GM21360 (cell line): ENCODE data around the gene VN1R4.
"Not testable (repeated sequence)": the region's sequence is repeated elsewhere in the genome, so short reads cannot be mapped to it uniquely, and the experiment has no call there.

Experiments
- ATAC-seq: cut with Tn5 transposase; IDR thresholded peaks from one replicate; pipeline ENCODE4 v1.9.1; 2021; ENCODE audit warnings: mild to moderate bottlenecking, moderate library complexity; ENCODE audit not compliant: unreplicated experiment

Gene VN1R4, protein sequence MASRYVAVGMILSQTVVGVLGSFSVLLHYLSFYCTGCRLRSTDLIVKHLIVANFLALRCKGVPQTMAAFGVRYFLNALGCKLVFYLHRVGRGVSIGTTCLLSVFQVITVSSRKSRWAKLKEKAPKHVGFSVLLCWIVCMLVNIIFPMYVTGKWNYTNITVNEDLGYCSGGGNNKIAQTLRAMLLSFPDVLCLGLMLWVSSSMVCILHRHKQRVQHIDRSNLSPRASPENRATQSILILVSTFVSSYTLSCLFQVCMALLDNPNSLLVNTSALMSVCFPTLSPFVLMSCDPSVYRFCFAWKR

DNA sequence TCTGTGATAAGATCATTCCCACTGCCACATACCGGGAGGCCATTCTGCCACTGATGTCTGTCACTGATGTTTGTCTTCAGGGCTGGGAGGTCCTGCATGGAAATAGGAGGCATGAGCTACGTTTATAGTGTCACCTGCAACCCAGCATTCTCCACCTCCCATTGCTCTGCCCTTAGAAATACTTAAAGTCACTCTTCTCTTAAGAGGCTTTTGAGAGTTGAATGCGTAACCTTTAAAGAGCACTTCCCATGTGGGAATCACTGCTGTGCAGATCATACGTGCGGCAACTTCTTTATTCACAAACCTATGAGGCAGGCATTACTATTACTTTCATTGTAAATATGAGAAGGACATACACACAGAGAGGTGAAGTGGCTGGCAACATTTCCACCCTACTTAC lies at the start of gene VN1R4:
VN1R4 (minus strand) TSS at position 101 of the 400 bp plus-strand sequence; CDS start at position 43, 58 bp downstream.
- ATAC-seq = not testable (repeated sequence)

DNA sequence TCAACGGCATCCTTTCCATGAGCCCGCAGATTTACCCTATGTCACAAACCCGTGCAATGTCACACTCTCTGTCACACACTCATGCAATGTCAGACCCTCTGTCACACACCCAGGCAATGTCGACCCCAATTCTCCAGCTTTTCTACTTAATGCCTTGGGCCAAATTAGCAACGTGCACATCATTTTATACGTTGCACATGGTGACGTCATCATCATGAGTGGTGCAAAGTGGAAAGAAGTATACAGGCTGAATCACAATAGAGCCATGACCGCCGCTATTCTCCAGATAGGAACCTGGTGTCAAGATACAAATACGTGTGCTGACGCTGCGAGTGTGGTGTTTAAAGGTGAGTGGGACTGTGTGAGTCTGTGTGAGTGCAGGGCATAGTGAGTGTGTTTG lies 44.4 kb upstream of the VN1R4 start:
- no peak for ATAC-seq

DNA sequence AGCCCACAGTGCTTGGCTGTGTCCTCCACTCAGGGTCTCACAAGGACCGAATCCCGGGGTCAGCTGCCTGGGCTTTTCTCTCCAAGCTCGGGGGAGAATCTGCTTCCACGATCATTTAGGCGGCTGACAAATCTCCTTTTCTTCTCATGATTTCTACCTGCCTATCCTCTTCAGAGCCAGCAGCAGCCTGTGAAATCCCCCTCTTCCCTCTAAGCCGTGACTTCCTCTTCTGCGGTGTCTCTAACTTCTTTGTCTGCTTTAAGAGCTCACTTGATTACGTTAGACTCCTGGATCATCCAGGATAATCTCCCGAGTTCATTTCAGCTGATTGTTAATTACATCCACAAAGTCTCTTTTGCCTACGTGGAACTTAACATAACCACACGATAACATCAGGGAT lies 43.5 kb upstream of the VN1R4 start:
- ATAC-seq = no peak

DNA sequence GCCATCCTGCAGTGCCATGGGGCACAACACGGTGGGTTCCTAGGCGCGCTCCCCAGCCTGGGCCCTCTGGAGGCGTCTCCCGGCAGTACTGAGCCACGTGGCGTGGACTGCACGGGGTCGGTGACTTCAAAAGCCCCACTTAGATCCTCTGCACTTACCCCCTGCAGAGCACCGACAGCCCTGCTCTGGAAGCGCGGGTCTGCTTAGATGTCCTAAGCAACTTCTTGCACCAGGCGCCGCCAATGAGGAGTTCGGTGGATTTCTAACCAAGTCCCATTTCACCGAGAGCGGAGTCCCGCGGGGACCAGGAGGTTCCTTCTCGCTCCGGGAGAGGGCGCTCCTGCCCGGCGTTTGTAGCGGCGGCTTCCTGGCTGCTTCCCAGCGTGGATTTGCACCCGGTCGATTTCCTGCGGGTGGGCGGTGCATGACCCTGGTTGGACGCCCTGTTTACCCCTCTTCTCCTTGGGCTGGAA lies 40.9 kb upstream of the VN1R4 start:
- no peak for ATAC-seq

DNA sequence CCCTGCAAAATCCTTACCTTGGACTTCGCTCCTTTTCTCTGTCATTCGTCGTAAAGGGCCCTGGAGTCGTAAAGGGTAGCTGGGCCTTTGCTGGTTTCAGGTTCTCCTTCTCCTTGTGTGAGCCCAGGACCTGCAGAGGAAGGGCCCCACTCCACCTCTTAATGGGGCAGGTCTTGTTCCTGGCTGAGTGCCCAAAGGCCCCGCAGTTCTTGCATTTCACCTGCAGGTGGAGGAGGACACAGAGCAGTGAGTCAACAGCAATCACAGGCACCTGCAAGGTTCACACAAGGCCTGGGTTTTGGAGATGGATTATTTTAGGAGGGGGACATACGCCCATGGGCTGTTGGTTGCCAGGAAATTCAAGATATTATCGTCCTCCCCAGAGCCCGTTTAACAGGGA lies 33.8 kb upstream of the VN1R4 start:
- ATAC-seq = not testable (repeated sequence)

DNA sequence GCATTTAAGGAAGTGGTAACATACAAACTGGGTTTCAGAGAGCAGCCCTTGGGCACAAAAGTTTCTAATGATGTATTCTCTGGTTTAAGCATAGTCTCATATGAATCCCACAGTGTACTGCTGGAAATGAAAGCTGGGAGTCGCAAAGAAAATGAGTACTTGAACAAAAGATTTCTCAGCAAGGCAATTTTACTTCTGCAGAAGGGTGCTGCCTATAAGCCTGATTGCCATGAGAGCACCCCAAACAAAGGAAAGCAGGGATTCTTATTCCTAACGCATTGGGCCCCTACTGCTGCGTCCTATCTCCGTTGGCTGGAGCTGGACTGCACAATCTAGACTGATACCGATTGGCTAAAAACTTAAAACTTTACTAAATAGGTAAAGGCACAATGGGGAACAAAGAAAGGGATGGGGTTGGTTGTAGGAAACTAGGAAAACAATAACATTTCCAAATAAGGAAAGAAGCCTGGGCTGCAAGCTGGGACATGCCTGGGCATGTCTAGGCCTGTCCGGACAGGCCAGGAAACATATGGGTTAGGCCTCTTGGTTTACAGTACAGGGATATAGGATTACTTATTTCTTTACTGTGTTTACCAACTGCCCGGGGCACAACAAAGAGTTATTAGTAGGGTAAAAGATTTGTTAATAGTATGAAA lies 27.4 kb upstream of the VN1R4 start:
- no peak for ATAC-seq

DNA sequence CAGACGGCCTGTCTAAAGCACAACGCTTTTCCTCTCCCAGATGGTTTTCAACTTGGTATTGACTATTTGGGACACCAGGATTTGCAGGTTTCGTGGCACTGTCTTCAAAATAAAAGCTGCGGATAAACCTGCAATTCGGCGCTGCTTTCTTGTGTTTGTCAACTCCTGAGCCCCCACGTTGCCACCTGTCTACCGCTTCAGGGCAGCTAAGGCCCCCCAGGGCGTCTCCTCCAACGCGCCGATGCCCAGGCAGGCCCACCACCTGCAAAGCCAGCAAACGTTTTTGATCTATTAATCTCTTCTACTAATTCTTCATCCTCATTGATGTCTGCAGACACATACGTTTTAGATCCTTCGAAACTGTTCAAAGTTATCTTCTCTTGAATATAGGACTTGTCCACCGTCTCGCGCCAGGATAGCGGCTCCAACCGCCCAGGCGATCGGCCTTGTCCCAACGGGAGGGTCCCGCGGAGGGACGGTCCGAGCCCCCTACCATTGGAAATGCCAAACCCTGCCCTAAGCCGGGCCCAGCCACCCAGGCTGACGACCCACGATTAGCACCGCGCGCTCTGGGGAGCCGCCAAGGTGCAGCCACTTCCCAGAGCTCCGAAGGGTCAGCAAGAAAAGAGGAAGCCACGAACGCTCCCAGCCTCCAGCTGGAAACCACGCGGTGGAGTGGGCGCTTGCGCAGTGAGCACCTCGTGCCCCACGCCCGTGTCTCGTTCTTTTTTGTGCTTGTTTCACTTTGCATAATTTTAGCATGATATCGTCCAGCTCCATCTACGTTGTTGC lies 23.4 kb upstream of the VN1R4 start:
- no peak for ATAC-seq

DNA sequence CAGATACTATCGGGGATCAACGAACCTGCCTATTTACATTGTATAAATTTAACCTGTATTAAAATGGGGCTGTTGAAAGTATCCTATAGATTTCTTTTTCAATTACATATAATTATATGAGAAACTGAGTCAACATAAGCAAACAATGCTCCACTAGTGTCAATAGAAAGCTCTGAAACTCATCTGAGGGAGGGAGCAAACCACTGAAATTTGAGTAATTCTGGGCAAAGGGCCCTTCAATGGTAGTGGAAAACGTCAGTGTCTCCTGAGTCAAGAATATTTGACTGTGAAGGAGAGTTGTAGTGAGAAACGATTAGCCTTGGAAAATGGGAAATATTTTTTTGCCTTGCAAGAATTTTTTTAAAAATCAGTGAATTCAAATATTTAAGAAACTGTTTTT lies 17.6 kb upstream of the VN1R4 start:
- no peak for ATAC-seq

DNA sequence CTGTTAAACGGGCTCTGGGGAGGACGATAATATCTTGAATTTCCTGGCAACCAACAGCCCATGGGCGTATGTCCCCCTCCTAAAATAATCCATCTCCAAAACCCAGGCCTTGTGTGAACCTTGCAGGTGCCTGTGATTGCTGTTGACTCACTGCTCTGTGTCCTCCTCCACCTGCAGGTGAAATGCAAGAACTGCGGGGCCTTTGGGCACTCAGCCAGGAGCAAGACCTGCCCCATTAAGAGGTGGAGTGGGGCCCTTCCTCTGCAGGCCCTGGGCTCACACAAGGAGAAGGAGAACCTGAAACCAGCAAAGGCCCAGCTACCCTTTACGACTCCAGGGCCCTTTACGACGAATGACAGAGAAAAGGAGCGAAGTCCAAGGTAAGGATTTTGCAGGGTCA lies 14.4 kb upstream of the VN1R4 start:
- not testable (repeated sequence) for ATAC-seq

DNA sequence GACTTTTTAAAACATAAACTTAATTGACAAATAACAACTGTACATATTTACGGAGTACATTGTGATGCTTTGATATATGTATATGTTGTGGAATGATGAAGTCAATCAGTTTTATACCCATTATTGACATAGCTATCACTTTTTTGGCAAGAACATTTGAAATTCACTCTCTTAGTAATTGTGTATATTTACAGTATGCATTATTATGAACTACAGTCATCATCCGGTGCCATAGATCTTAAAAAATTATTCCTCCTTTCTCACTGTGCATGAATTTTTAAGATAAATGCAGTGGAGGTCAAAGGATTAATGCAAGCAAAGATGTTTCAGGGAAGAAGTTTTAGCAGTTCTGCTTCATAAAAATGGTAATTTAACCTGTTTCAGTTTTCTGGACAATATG lies 8.0 kb upstream of the VN1R4 start:
- ATAC-seq = no peak

DNA sequence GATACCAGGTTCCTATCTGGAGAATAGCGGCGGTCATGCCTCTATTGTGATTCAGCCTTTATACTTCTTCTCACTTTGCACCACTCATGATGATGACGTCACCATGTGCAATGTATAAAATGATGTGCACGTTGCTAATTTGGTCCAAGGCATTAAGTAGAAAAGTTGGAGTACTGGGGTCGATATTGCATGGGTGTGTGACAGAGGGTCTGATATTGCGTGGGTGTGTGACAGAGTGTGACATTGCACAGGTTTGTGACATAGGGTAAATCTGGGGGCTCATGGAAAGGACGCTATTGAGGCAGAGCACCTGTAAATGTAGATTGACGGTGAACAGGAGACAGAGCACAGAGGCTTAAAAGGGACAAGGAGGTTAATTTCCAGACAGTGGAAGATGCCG lies 4.5 kb upstream of the VN1R4 start:
- ATAC-seq = no peak

DNA sequence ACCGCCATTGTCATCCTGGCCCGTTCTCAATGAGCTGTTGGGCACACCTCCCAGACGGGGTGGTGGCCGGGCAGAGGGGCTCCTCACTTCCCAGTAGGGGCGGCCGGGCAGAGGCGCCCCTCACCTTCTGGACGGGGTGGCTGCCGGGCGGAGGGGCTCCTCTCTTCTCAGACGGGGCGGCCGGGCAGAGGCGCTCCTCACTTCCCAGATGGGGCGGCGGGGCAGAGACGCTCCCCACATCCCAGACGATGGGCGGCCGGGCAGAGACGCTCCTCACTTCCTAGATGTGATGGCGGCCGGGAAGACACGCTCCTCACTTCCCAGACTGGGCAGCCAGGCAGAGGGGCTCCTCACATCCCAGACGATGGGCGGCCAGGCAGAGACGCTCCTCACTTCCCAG lies 2.3 kb upstream of the VN1R4 start:
- ATAC-seq = not testable (repeated sequence)

DNA sequence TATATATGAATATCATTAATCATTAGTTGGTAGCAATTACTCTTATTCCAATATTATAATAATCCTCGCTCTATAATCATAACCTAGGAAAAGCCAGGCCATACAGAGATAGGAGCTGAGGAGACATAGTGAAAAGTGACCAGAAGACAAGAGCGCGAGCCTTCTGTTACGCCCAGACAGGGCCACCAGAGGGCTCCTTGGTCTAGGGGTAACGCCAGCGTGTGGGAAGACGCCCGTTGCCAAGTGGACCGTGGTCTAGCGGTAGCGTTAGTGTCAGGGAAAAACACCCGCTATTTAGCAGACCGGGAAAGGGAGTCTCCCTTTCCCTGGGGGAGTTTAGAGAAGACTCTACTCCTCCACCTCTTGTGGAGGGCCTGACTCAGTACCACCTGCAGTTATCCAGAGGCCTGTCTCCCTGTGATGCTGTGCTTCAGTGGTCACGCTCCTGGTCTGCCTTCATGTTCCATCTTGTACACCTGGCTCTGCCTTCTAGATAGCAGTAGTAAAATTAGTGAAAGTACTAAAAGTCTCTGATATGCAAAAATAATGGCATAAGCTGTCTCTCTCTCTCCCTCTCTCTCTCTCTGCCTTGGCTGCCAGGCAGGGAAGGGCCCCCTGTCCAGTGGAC lies 9.7 kb downstream of the VN1R4 start, which contains the start of gene VN1R2:
VN1R2 (plus strand) TSS at position 578 of the 628 bp plus-strand sequence. CDS start 84 bp downstream, outside the sequence.
- not testable (repeated sequence) for ATAC-seq

DNA sequence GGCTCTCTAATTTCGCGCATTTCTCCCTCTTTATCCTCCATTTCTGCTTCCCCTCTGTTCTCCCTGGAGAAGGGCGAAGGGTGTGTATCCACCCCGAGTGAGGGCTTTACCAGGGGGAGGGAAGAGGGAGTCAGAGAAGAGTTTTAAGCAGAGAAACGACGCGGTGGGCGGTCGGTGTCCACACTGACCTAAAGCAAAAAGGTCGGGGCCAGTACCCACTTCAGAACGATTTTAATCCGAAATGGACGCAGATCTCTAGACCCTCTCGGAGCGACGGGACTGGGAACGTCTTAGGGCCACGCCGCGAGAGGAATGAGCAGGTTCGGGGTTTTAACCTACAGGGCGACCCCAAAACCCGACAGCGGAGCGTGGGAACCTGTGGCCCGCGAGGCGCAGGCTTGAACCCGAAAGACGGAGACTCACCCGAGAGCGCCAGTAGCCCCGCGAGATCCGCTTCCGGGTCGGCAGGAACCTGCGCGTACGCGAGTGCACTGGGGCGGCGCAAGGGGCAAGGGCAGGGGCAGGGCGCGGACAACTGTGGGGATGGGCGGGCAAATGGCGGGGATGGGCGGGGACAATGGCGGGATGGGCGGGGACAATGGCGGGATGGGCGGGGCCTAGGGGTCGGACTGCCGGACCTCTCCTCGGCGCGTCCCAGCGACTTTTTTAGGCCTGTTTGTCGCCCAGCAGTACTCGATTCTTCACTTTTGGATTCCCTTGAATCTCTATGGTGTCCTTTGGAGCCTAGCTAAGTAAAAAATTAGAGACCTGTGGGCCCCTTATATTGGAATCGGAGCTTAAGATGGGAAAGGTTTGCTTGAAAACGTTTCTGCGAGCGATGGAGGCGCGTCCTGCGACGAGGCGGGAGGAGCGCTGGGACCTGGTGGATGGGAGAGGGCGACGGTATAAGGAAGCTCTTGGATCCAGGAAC lies 12.8 kb downstream of the VN1R4 start, which contains the start of gene ZNF677:
ZNF677 (minus strand) TSS at position 463 of the 931 bp plus-strand sequence. CDS start 3,323 bp downstream, outside the sequence.
- ATAC-seq = no peak

DNA sequence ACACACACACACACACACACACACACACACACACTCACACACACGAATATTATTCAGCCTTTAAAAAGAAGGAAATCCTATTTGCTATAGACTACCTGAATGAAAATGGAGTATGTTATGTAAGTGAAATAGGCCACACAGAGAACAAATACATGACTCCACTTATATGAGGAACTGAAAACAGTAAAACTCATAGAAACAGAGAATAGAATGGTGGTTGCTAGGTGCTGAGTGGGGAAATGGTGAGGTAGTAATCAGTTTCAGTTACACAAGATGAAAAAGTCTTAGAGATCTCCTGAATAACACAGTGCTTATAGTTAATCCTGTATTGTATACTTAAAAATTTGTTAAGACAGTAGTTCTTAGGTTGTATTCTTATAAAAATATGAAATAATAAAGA lies 21.0 kb downstream of the VN1R4 start:
- no peak for ATAC-seq

DNA sequence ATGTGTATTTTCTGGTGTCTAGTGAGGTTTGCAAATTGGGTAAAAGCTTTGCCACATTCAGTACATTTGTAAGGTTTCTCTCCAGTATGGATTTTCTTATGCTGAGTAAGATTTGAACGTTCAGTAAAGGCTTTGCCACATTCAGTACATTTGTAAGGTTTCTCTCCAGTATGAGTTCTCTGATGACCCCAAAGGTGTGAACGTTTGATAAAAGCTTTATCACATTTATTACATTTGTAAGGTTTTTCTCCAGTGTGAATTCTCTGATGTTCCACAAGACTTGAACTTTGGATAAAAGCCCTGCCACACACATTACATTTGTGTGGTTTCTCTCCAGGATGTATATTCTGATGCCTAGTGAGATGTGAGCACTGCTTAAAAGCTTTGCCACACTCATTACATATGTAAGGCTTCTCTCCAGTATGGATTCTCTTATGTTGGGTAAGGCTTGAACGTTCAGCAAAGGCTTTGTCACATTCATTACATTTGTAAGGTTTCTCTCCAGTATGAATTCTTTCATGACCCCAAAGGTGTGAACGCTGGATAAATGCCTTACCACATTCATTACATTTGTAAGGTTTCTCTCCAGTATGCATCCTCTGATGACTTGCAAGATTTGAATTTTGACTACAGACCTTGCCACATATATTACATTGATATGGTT lies 30.3 kb downstream of the VN1R4 start:
- no peak for ATAC-seq

DNA sequence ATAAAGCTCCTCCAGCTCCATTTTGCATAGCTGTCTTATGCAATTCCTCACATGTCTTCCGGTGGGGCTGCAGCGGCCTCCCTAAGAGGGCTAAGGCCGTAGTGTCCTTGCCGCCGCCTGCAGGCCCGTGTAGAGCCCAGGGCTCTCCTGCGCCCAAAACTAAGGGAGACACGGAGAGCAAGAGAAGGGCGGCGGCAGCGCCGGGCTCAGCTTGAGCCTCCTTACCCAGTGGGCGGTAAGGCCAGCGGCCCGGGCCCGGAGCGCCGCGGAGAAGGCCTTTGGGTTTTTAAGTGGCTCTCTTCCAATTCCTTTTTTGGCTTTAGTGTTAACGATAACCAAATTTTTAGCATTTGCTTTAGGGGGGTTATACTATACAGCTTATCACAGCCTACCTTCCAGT lies 42.9 kb downstream of the VN1R4 start:
- no peak for ATAC-seq

DNA sequence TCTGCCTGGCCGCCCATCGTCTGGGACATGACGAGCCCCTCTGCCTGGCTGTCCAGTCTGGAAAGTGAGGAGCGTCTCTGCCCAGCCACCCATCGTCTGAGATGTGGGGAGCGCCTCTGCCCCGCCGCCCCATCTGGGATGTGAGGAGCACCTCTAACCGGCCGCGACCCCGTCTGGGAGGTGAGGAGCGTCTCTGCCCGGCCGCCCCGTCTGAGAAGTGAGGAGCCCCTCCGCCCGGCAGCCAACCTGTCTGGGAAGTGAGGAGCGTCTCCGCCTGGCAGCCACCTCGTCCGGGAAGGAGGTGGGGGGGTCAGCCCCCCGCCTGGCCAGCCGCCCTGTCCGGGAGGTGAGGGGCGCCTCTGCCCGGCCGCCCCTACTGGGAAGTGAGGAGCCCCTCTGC lies 44.8 kb downstream of the VN1R4 start:
- ATAC-seq = not testable (repeated sequence)
